Heart right ventricle (tissue), 16 donors: Measurements from ENCODE around the gene TAC3. TPM values are rescaled to one million over a fixed set of nuclear protein-coding genes. Genes with fewer than 3 reads are reported as not detected.

Experiments
- ATAC-seq, 8 donors: fragments of 200-7000 bp; cut with Tn5 transposase; one replicate each; pipeline ENCODE4 v1.9.1; 2020; ENCODE audit warnings: mild to moderate bottlenecking in 8 of 8, moderate library complexity in 8 of 8, moderate number of reproducible peaks in 1 of 8
- DNase-seq, 2 donors: peaks; one replicate each; pipeline ENCODE4 v3.0.0-alpha.2; 2020
- H3K27ac ChIP-seq, 10 donors: fragments of 200-600 bp; sonication (generic) in 2 of 10; one replicate each; pipeline versions ENCODE4 v1.5.0 to v1.8.0; 2020 to 2022; ENCODE audit warnings: mild to moderate bottlenecking in 3 of 10
- H3K27me3 ChIP-seq, 7 donors: fragments of 200-600 bp; one replicate each; pipeline ENCODE4 v1.8.0; 2021 to 2022; ENCODE audit warnings: mild to moderate bottlenecking in 2 of 7
- H3K36me3 ChIP-seq, 9 donors: fragments of 200-600 bp; sonication (generic) in 1 of 9; one replicate each; pipeline versions ENCODE4 v1.5.0 to v1.8.0; 2020 to 2022; ENCODE audit warnings: mild to moderate bottlenecking in 2 of 9
- H3K4me1 ChIP-seq, 9 donors: fragments of 200-600 bp; sonication (generic) in 1 of 9; one replicate each; pipeline versions ENCODE4 v1.5.0 to v1.8.0; 2020 to 2022; ENCODE audit warnings: mild to moderate bottlenecking in 4 of 9
- H3K4me3 ChIP-seq, 10 donors: fragments of 200-600 bp; sonication (generic) in 2 of 10; one replicate each; pipeline versions ENCODE4 v1.5.0 to v1.8.0; 2020 to 2022; ENCODE audit warnings: mild to moderate bottlenecking in 7 of 10, moderate library complexity in 2 of 10
- H3K9me3 ChIP-seq, 11 donors: fragments of 200-600 bp in 10 of 11; sonication (generic) in 2 of 11; one replicate each; pipeline versions ENCODE4 v1.5.0 to v1.8.0; 2013 to 2022; ENCODE audit warnings: mild to moderate bottlenecking in 2 of 11, control low read depth in 1 of 11, moderate library complexity in 1 of 11
- WGBS, 2 donors: extraction: QIAGEN DNeasy Blood & Tissue Kit; methylation state at CpG; one replicate each; pipeline ENCODE4 v1.1.7; 2013; ENCODE audit warnings: inconsistent platforms in 1 of 2; 5-methylcytosine and 5-hydroxymethylcytosine counted together
- intact Hi-C, 10 donors: fragments of 100-400 bp; cut with DNase I; formaldehyde crosslinking; loops; one replicate each; pipeline versions ENCODE4 v1.11.1 to v1.14.2; 2022
- long read RNA-seq, 3 donors: library from polyadenylated mRNA; unstranded; transcript quantifications; one replicate each; pipeline ENCODE4 v2.0.0, GENCODE V29; 2020 to 2021
- polyA plus RNA-seq, 2 donors: library from polyadenylated mRNA; stranded (reverse); fragments of 200-250 nt; gene quantifications; one replicate each; pipeline ENCODE4 v1.2.3, GENCODE V29; 2013
- total RNA-seq, 10 donors: library from RNA; stranded (reverse); fragmentation: NEBNext Ultra II Directional in 3 of 10; extraction: Animal tissue kit (Norgen Biotek cat#: 25700) in 3 of 10; gene quantifications; one replicate each; pipeline versions ENCODE4 v1.2.1 to v1.2.4, GENCODE V29; 2021 to 2023
- TF ChIP-seq, protein P1 (sequence below), 9 donors: fragments of 200-600 bp; sonication (generic) in 2 of 9; IDR thresholded peaks; one replicate each; pipeline versions ENCODE4 v1.5.0 to v1.8.0; 2021 to 2022; ENCODE audit warnings: antibody characterized with exemption in 9 of 9, mild to moderate bottlenecking in 5 of 9, moderate library complexity in 1 of 9
- donor health status: Arrhythmogenic right ventricular cardiomyopathy.
- donor health status: ischemic (EF 13 %, LVEDD 7.1; RV severe dilation, severe dysfunction).
- donor health status: healthy with polysubstance abuse.
- donor health status: DM: no; HTN: yes; CAD: no.
- donor health status: DM: no; HTN: no; CAD: no.
- donor health status: ischemic (EF 25% LVEDD 6.9; RV normal size, moderate dysfunction).
- donor health status: ischemic (EF 25% LVEDD 5.7; RV mildly dilated, moderate dysfunction).
- donor health status: healthy.
- donor health status: DM: yes; HTN: yes; CAD: no.
- donor health status: Ischemic cardiomyopathy.
- donor health status: ischemic (EF 35%, LVEDD 5.7; RV mildly dilated, moderate dysfunction).
- donor health status: nonischemic (EF 11% LVEDD 7.7; RV severe dilation, severe dysfunction).
- donor health status: DM: yes; HTN: yes; CAD: no.
- donor health status: PGD.
- donor health status: ischemic (EF 29% LVEDD 5.4; RV normal size, mild dysfunction).
- donor health status: nonischemic (EF 23%, LVEDD 6.1; RV moderate dilation, normal function).

TAC3 gene
- total RNA-seq (not detected), polyA plus RNA-seq (not detected)
- long read RNA-seq, donor 1 = 0 reads
- long read RNA-seq, donor 2 = 0 reads
- long read RNA-seq, donor 3 = 0 reads

DNA sequence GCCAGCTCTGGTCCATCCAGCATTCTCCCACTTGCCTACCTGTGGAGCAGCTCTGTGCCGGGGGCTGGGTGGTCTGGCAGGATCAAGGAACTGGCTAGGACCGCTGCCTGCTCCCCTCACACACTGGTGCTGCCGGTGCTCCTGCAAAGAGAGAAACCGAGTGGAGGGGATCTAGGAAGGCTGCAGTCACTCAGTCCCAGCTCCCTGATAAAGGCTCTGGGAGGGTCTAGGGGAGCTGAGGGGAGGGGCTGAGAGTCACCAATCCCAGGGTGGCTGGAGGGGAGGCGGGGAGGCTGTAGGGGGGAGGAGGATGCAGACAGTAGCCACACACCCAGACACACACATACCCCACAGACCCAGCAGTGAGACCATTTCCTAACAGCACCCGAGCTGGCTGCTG lies at the start of gene TAC3:
TAC3 (minus strand) TSS at position 182 of the 400 bp plus-strand sequence. CDS start 732 bp downstream, outside the sequence.
- no peak for ATAC-seq
- Histone ChIP-seq H3K9me3 (no peaks in the 10 kb centered on the region), H3K4me1 (no peaks in the 10 kb centered on the region), H3K27ac (no peak within 1 kb of the TSS), H3K4me3 (no peak within 1 kb of the TSS), H3K27me3 (peaks cover 0 to 44% (median 34%) of the 10 kb centered on the region in 7 donors), H3K36me3 (no peaks in the 10 kb centered on the region)
- intact Hi-C loops = loop anchor here in 1 of 10 donors (10.0 kb wide), 1 partner anchor 98 kb away; the partner anchor contains the start of gene STAT6
- 19 to 38% methylated on average over 6 of the region's 6 CpGs for WGBS, 2 donors
- no peak for DNase-seq
- TF ChIP-seq, protein P1, sequence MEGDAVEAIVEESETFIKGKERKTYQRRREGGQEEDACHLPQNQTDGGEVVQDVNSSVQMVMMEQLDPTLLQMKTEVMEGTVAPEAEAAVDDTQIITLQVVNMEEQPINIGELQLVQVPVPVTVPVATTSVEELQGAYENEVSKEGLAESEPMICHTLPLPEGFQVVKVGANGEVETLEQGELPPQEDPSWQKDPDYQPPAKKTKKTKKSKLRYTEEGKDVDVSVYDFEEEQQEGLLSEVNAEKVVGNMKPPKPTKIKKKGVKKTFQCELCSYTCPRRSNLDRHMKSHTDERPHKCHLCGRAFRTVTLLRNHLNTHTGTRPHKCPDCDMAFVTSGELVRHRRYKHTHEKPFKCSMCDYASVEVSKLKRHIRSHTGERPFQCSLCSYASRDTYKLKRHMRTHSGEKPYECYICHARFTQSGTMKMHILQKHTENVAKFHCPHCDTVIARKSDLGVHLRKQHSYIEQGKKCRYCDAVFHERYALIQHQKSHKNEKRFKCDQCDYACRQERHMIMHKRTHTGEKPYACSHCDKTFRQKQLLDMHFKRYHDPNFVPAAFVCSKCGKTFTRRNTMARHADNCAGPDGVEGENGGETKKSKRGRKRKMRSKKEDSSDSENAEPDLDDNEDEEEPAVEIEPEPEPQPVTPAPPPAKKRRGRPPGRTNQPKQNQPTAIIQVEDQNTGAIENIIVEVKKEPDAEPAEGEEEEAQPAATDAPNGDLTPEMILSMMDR (IDR thresholded peaks at IDR 0.05) = no peak

DNA sequence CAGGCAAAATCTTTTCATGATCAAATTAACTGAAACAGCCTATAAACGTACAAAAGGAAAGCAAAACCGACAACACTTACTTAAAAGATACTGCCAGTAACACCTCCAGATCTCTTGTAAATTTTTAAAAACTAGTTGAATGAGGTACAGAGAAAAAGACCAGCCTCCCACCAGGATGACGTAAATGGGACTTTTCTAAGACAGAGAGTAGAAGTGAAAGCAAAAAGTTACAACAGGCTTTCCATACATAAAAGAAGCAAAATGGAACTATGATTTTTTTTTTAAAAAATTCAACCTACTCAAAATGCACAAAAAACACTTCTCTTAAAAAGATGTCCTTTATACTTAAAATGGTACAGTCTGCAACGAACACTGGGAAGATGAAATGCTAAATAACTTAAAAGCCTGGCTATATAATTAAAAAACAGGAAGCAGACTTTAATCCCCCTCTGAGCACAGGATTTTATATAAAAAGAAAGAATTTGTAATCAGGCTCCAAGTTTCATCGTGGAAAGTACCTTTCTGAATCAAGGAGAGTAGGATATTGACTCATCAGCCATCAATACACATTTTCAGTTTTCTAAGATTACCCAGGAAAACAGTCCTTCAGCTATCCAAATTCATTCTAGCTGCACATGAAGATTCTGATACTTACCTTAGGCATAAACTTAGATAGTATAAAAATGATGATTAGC lies 47.8 kb upstream of the TAC3 start:
- Histone ChIP-seq H3K27me3 (no peaks in the 10 kb centered on the region), H3K27ac (peak overlapping the region in 1 of 10 donors; percentile 83), H3K36me3 (peaks cover 0 to 61% (median 0%) of the 10 kb centered on the region in 9 donors), H3K4me1 (peaks cover 0 to 32% (median 0%) of the 10 kb centered on the region in 9 donors), H3K4me3 (peak overlapping the region in 1 of 10 donors; percentile 10), H3K9me3 (no peaks in the 10 kb centered on the region)
- WGBS, 2 donors = 71 to 81% methylated on average over 5 of the region's 5 CpGs
- no peak for ATAC-seq
- TF ChIP-seq, protein P1 (IDR thresholded peaks at IDR 0.05) = no peak
- intact Hi-C loops = loop anchor here in 8 of 10 donors (5.0 to 10.0 kb wide), 5 partner anchors 57 to 309 kb away; partner anchors contain the start of genes ZBTB39 (in 4 of the 8), HSD17B6 (in 1 of the 8) and PRIM1 (in 1 of the 8)
- DNase-seq = no peak

DNA sequence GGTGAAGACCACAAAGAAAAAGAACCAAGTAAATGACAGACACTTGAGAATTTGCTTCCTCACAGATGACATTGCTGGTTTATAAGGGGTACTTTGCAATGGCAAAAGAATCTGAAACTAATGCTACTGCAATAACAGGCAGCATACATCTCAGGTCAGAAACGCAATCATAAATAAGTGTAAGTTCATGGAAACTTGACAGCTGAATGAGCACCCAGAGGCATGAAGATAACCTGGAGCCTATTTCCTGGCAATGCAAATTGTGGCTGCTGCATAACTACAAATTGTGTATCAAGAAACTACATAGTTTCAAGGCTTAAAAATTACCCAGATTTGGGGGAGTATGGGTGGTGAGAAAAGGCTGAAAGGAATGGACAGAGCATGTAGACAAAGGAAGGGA lies 42.1 kb upstream of the TAC3 start:
- no peak for ATAC-seq
- intact Hi-C loops = loop anchor here in 5 of 10 donors (5.0 to 10.0 kb wide), 3 partner anchors 46 to 301 kb away; partner anchors contain the start of gene HSD17B6 (in 1 of the 5)
- WGBS, 2 donors = 93 to 94% methylated on average over 1 of the region's 1 CpG

More for the DNA sequence above, 42.1 kb upstream of the TAC3 start:
- TF ChIP-seq, protein P1 (IDR thresholded peaks at IDR 0.05) = no peak
- Histone ChIP-seq H3K9me3 (no peaks in the 10 kb centered on the region), H3K27ac (no peak overlapping the region), H3K27me3 (no peaks in the 10 kb centered on the region), H3K36me3 (peaks cover 0 to 68% (median 0%) of the 10 kb centered on the region in 9 donors), H3K4me3 (no peak overlapping the region), H3K4me1 (peaks cover 0 to 6% (median 0%) of the 10 kb centered on the region in 9 donors)
- DNase-seq = no peak
